Measurements from ENCODE around the gene SSTR5. TPM values are rescaled to one million over a fixed set of nuclear protein-coding genes. Genes with fewer than 3 reads are reported as not detected.
"Not testable (repeated sequence)": the region's sequence is repeated elsewhere in the genome, so short reads cannot be mapped to it uniquely, and the experiment has no call there.

Gene SSTR5
- polyA plus RNA-seq, 1 donor: 1.2 TPM

DNA sequence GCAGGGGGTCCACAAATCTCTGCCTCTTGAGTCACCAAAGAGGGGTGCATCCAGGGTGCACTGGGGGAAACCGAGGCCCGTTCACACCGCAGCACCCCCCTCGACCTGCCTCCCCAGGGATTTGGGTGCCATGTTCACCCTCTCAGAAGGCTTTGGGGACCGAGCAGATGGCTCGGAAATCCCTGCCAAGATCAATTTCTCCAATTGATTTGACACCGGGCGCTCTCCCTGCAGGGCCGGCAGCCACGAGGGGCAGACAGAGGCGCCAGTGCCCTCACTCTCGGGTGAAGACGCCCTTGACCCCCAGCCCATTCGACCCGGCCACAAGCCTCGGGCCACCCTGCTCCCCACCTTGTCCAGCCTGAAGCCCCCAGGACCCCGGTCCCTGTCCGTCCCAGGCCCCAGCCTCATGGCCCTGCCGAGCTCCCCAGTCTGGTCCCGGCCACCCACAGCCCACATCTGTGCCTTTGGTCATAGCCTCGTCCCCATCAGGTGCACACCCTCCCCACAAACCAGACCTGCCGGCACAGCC lies 9.3 kb downstream of the SSTR5 start:
- Histone ChIP-seq H3K36me3 (ENCODE audit: control insufficient read depth, insufficient read depth, low read length) (no peaks in the 10 kb centered on the region), H3K27me3 (ENCODE audit: control insufficient read depth, insufficient read depth, low read length) (peaks cover 37% of the 10 kb centered on the region), H3K4me1 (ENCODE audit: control insufficient read depth, insufficient read depth, low read length) (peaks cover 8% of the 10 kb centered on the region), H3K27ac (ENCODE audit: low read length) (no peak overlapping the region), H3K9me3 (ENCODE audit: control insufficient read depth, low read depth, low read length) (peaks cover 40% of the 10 kb centered on the region), H3K4me3 (ENCODE audit: low read length) (no peak overlapping the region)
- no peak for DNase-seq
- no CpG with 5 or more reads among the region's 22 CpGs for WGBS (ENCODE audit: insufficient coverage, low lambda C conversion rate)

DNA sequence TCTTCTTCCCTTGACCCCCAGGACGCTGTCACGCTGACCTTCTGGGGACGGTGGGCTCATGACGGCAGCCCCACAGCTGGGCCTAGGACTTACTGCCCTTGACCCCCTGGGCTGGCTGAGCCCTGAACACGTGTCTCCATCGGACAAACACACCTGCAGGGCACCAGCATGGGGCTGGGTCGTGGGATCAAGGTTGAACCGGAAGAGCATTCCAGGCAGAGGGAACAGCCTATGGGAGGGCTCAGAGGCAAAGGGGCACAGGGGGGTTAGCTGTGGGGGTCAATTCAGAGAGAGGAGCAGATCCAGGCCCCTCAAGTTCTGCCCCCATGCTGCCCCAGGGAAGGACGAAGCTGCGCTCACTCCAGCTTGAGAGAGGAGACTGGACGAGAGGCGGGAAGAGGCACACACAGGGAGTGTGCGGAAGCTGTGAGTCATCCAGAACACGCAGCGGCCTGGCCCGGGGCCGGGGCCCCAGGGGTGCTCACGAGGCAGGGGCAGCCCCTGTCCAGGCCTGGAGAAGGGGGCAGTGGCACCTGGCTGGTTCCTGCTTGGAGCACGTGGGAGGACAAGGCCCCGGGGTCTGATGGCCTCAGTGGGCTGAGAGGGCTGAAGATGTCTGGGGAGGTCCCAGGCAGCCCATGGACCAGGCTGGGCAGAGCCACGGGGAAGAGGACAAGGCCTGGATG lies 9.9 kb downstream of the SSTR5 start:
- H3K4me3 ChIP-seq (ENCODE audit: low read length): no peak overlapping the region
- WGBS (ENCODE audit: insufficient coverage, low lambda C conversion rate): no CpG with 5 or more reads among the region's 21 CpGs
- H3K36me3 ChIP-seq (ENCODE audit: control insufficient read depth, insufficient read depth, low read length): no peaks in the 10 kb centered on the region
- peaks cover 40% of the 10 kb centered on the region for H3K9me3 ChIP-seq (ENCODE audit: control insufficient read depth, low read depth, low read length)
- peaks cover 32% of the 10 kb centered on the region for H3K27me3 ChIP-seq (ENCODE audit: control insufficient read depth, insufficient read depth, low read length)
- no peak overlapping the region for H3K27ac ChIP-seq (ENCODE audit: low read length)
- DNase-seq: no peak
- peaks cover 8% of the 10 kb centered on the region for H3K4me1 ChIP-seq (ENCODE audit: control insufficient read depth, insufficient read depth, low read length)

DNA sequence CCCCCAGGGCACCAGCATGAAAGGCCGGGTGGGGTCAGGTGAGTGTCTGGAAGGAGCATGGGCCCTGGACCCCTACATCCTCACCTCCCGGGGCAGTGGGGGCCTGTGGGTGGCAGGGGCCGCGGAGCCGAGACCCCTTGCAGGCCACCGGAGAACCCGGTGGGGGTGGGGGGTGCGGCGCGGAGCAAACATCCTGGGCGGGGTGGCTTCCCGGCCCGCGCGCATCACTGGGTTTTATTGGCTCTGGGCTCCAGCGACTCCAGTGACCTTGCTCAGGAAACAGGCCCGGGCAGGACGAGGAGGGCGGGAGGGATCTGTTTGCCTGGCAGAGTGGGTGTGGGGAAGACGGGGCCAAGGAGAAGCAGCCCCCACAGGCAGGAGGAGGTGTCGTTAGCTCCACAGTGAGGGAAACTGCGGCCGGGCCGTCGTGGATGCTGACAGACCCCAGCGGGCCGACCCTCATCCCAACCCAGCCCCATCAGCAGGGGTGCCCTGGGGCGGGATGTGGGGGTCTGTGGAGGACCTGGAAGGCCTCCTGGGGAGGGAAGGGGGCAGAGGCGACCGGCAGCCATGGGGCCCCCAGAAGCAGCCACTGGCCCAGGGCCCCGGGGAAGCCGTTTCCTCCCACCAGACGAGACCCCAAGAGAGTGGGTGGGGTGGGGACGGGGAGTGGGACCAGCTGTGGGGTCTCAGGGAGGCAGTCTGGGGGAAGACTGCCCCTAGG lies 10.6 kb downstream of the SSTR5 start:
- H3K27me3 ChIP-seq (ENCODE audit: control insufficient read depth, insufficient read depth, low read length): peaks cover 29% of the 10 kb centered on the region
- no peak for DNase-seq
- no CpG with 5 or more reads among the region's 34 CpGs for WGBS (ENCODE audit: insufficient coverage, low lambda C conversion rate)

DNA sequence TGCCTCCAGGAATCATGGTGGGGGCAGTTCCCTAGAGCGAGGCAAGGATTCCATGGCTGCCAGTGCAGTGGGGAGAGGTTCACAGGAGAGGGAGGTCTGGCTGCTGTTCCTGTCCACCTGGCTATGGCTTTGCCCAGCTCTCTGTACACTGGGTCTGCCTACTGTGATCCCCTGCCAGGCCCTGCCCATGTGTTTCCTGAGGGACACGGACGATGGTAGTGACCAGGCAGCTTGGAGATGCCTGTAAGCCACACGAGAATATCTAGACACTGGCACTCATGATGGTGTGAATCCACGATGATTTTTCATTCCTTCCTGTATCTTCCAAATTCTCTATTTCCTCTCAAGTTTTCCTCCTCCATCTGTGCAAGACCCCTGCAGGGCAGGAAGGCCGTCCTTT lies 12.4 kb downstream of the SSTR5 start:
- H3K4me3 ChIP-seq (ENCODE audit: low read length): no peak overlapping the region
- WGBS (ENCODE audit: insufficient coverage, low lambda C conversion rate): no CpG with 5 or more reads among the region's 6 CpGs
- H3K27me3 ChIP-seq (ENCODE audit: control insufficient read depth, insufficient read depth, low read length): peaks cover 29% of the 10 kb centered on the region
- H3K4me1 ChIP-seq (ENCODE audit: control insufficient read depth, insufficient read depth, low read length): peaks cover 16% of the 10 kb centered on the region
- peaks cover 35% of the 10 kb centered on the region for H3K9me3 ChIP-seq (ENCODE audit: control insufficient read depth, low read depth, low read length)
- DNase-seq: no peak
- H3K27ac ChIP-seq (ENCODE audit: low read length): no peak overlapping the region
- no peaks in the 10 kb centered on the region for H3K36me3 ChIP-seq (ENCODE audit: control insufficient read depth, insufficient read depth, low read length)

More for the DNA sequence above, 10.6 kb downstream of the SSTR5 start:
- Histone ChIP-seq H3K9me3 (ENCODE audit: control insufficient read depth, low read depth, low read length) (peaks cover 38% of the 10 kb centered on the region), H3K4me3 (ENCODE audit: low read length) (no peak overlapping the region), H3K36me3 (ENCODE audit: control insufficient read depth, insufficient read depth, low read length) (no peaks in the 10 kb centered on the region), H3K4me1 (ENCODE audit: control insufficient read depth, insufficient read depth, low read length) (peaks cover 8% of the 10 kb centered on the region), H3K27ac (ENCODE audit: low read length) (no peak overlapping the region)

DNA sequence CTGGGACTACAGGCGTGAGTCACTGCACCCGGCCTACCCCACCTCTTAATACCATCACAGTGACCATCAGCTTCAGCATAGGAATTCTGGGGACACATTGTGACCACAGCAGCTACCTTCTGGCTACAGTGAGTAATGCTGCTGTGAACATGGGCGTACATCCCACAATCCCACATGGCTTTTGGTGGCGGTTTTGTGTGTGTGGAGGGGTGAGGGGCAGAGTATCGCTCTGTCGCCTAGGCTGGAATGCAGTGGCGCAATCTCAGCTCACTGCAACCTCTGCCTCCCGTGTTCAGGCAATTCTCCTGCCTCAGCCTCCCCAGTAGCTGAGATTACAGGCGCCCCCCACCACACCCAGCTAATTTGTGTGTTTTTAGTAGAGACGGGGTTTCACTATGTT lies 13.9 kb downstream of the SSTR5 start:
- H3K36me3 ChIP-seq (ENCODE audit: control insufficient read depth, insufficient read depth, low read length); H3K27ac ChIP-seq (ENCODE audit: low read length); DNase-seq; H3K4me3 ChIP-seq (ENCODE audit: low read length): not testable (repeated sequence)
- Histone ChIP-seq H3K9me3 (ENCODE audit: control insufficient read depth, low read depth, low read length) (peaks cover 35% of the 10 kb centered on the region), H3K4me1 (ENCODE audit: control insufficient read depth, insufficient read depth, low read length) (peaks cover 25% of the 10 kb centered on the region), H3K27me3 (ENCODE audit: control insufficient read depth, insufficient read depth, low read length) (peaks cover 24% of the 10 kb centered on the region)
- WGBS (ENCODE audit: insufficient coverage, low lambda C conversion rate): no CpG with 5 or more reads among the region's 10 CpGs

DNA sequence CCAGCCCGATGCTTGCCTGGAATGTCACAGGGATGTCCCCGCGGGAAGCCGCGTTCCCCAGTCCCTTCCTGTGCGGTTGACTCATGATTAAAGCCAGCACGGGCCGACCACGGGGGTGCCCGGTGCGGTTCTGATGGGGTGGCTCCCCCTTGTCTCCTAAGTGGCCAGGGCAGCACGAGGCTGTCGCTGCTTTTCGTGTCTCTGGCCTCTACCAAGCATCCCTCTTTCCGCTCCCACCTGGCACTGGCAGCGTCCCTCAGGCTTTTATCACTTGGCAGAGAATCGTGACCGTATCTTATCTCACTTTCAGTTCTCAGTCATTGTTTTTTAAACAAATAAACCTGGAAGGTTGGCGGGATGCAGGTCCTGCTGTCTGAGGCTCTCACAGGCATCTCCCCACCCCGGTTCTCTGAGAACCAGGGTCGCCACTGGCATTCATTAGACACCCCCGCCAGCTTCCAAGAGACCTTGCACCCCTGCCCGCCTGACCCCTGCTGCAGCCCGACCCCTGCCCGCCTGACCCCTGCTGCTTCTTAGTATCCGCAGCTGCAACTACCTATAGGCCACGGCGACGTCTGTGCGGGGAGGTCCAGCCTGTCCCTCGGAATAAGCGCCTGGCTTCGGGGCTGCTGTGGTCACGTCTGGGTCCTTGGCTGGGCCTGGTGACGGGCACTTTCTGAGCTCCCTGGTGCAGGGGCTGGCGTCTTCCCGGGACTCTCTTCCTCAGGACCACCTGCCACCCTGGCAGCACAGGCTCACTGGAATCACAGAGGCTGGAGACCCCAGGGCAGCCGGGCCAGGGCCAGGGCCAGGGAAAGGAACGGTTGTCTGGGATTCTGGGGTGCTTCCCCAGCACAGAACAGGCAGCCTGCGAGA lies 16.0 kb downstream of the SSTR5 start:
- Histone ChIP-seq H3K27ac (ENCODE audit: low read length) (no peak overlapping the region), H3K9me3 (ENCODE audit: control insufficient read depth, low read depth, low read length) (peaks cover 26% of the 10 kb centered on the region), H3K36me3 (ENCODE audit: control insufficient read depth, insufficient read depth, low read length) (no peaks in the 10 kb centered on the region), H3K4me3 (ENCODE audit: low read length) (no peak overlapping the region), H3K27me3 (ENCODE audit: control insufficient read depth, insufficient read depth, low read length) (peaks cover 6% of the 10 kb centered on the region), H3K4me1 (ENCODE audit: control insufficient read depth, insufficient read depth, low read length) (peaks cover 27% of the 10 kb centered on the region)
- peak in 1 of 2 donors; percentile 35 for DNase-seq
- WGBS (ENCODE audit: insufficient coverage, low lambda C conversion rate): no CpG with 5 or more reads among the region's 40 CpGs

DNA sequence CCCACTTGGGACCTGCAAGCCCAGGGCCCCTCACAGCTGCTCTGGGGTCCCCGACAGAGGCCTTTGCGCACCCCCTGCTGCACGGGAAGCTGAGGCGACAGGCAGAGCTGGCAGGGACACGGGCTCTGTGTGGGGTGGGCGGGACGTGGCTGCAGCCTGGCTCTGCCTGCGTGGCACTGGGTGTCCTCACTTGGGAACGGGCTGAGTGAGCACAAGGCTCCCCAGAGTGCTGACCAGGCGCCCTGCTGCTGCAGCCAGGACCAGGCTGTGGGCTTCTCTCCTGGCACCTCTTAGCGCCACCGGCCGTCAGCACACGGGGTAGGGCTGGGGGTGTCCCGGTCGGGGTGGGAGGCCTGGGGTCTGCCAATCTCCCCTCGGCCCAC lies 16.9 kb downstream of the SSTR5 start:
- WGBS (ENCODE audit: insufficient coverage, low lambda C conversion rate): no CpG with 5 or more reads among the region's 17 CpGs
- H3K4me3 ChIP-seq (ENCODE audit: low read length): peak overlapping the region; percentile 65
- no peaks in the 10 kb centered on the region for H3K36me3 ChIP-seq (ENCODE audit: control insufficient read depth, insufficient read depth, low read length)
- H3K27ac ChIP-seq (ENCODE audit: low read length): peak overlapping the region; percentile 91
- peaks cover 2% of the 10 kb centered on the region for H3K27me3 ChIP-seq (ENCODE audit: control insufficient read depth, insufficient read depth, low read length)
- H3K4me1 ChIP-seq (ENCODE audit: control insufficient read depth, insufficient read depth, low read length): peaks cover 27% of the 10 kb centered on the region
- no peak for DNase-seq
- H3K9me3 ChIP-seq (ENCODE audit: control insufficient read depth, low read depth, low read length): peaks cover 20% of the 10 kb centered on the region

DNA sequence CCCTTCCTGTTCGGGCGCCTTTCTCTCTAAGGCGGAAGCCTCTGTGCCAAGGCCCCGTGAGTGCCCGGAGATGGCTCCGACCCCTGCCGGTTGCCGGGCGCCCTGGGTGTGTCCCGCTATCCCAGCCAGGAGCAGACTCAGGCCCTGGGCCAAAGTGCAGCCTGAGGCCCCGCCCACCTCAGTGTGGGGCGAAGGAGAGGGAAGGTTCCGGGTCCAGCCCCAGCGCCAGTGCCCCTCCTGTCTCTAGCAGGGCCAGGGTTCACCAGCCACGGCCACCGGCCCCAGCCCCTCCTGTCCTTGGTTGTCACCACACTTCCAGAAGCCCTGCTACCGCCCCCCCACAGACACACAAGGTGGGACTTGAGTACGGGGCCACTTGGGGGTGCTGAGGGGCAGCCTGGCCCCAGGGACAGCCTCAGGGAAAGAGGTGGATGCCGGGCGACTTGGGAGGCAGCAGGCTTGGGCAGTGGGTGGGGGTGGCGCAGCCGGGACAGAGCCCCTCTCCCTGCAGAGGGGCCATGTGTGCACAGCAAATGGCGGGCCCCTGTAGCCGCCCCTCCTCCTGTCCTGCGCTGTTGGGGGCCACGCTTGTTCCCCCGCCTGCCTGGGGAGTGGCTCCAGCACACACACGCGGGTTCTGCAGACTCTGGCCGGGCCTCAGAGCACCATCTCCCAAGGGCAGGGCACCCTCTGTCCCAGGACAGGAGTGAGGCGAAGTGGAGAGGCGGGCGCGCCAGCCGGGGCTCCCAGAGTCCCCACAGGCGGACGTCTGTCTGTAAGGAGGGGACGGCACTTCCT lies 17.5 kb downstream of the SSTR5 start:
- no CpG with 5 or more reads among the region's 38 CpGs for WGBS (ENCODE audit: insufficient coverage, low lambda C conversion rate)
- Histone ChIP-seq H3K4me3 (ENCODE audit: low read length) (peak overlapping the region; percentile 65), H3K27me3 (ENCODE audit: control insufficient read depth, insufficient read depth, low read length) (peaks cover 2% of the 10 kb centered on the region), H3K9me3 (ENCODE audit: control insufficient read depth, low read depth, low read length) (peaks cover 14% of the 10 kb centered on the region), H3K36me3 (ENCODE audit: control insufficient read depth, insufficient read depth, low read length) (no peaks in the 10 kb centered on the region), H3K27ac (ENCODE audit: low read length) (peak overlapping the region; percentile 91), H3K4me1 (ENCODE audit: control insufficient read depth, insufficient read depth, low read length) (peaks cover 27% of the 10 kb centered on the region)
- peak; percentile 94 to 98 for DNase-seq

DNA sequence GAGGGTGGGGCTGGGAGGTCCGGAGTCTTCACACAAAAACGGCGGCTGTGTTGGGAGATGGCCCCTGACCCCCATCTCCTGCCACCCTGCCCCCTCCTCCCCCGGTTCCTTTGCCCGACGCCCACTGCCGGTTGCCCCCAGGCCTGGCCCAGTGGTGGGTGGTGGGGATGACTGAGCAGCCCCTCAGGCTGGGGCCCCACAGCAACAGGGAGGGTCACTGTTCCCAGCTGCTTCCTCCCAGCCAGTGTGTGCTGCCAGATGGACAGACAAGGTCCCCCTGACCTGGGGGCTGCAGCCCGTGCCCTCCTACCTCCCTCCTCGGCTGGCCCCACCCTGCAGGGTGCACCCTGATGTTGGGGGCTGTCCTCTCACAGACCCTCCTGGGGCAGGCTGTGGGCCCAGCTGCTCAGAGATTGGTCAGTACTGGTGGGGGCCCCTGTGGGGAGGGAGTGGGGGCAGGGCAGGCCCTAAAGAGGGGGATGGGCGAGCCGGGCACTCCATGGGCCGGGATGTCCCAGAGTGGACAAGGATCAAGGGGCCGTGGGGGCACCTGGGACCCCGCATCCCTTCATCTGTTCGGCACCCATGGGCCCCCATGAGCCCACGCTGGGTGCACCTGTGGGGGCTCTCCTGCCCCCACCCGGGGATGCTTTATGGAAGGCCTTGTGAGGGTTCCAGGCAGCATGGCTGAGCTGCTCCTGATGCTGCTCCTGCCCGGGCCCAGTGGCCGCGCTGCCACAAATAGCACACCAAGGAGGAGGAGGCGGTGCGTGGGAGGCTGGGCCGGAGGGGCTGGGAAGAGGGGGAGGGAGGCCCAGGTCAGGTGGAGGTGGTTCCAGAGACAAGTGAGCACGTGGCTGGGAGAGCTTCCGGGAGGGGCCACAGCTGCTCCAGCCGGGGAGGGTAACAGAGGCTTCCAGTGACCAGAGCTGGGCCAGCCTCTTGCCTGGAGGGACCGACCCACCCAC lies 18.4 kb downstream of the SSTR5 start:
- Histone ChIP-seq H3K4me3 (ENCODE audit: low read length) (peak overlapping the region; percentile 65), H3K27ac (ENCODE audit: low read length) (peak overlapping the region; percentile 91), H3K27me3 (ENCODE audit: control insufficient read depth, insufficient read depth, low read length) (peaks cover 2% of the 10 kb centered on the region), H3K9me3 (ENCODE audit: control insufficient read depth, low read depth, low read length) (peaks cover 8% of the 10 kb centered on the region), H3K4me1 (ENCODE audit: control insufficient read depth, insufficient read depth, low read length) (peaks cover 27% of the 10 kb centered on the region), H3K36me3 (ENCODE audit: control insufficient read depth, insufficient read depth, low read length) (no peaks in the 10 kb centered on the region)
- WGBS (ENCODE audit: insufficient coverage, low lambda C conversion rate): no CpG with 5 or more reads among the region's 27 CpGs
- peak; percentile 71 to 84 for DNase-seq

Data from large intestine (tissue), 3 donors.